DOHH2 (cell line): ENCODE measurements around the gene METTL17.

ENCODE experiments used
- EZH2phosphoT487 ChIP-seq: fragments of 200-600 bp; sonication (generic); IDR thresholded peaks from 2 replicates; pipeline ENCODE4 v1.6.1; 2017; ENCODE audit warnings: borderline replicate concordance, mild to moderate bottlenecking, antibody characterized with exemption, low read length, moderate library complexity, mixed read lengths
- TF ChIP-seq, protein P1 (sequence below): fragments of 200-600 bp; sonication (generic); IDR thresholded peaks from one replicate; pipeline ENCODE4 v1.5.1; 2014; ENCODE audit warnings: antibody characterized with exemption, mild to moderate bottlenecking, low read depth, low read length; ENCODE audit not compliant: poor library complexity, severe bottlenecking

DNA sequence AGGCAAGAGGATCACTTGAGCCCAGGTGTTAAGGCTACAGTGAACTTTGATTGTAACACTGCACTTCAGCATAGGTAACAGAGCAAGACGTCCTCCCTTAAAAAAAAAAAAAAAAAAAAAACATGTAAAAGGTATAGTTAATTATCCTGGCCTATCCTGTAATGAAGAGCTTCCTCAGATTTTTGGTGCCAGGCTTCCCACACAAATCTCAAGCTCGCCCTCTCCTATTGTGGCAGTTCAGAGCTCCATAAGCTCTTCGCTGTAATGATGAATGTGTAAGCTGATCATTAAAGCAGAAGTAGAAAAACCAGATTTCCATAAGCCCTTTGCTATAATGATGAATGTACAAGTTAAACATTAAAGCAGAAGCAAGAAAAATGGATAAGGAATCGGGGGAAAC is 7.3 kb downstream of the METTL17 start:
- TF ChIP-seq, protein P1, sequence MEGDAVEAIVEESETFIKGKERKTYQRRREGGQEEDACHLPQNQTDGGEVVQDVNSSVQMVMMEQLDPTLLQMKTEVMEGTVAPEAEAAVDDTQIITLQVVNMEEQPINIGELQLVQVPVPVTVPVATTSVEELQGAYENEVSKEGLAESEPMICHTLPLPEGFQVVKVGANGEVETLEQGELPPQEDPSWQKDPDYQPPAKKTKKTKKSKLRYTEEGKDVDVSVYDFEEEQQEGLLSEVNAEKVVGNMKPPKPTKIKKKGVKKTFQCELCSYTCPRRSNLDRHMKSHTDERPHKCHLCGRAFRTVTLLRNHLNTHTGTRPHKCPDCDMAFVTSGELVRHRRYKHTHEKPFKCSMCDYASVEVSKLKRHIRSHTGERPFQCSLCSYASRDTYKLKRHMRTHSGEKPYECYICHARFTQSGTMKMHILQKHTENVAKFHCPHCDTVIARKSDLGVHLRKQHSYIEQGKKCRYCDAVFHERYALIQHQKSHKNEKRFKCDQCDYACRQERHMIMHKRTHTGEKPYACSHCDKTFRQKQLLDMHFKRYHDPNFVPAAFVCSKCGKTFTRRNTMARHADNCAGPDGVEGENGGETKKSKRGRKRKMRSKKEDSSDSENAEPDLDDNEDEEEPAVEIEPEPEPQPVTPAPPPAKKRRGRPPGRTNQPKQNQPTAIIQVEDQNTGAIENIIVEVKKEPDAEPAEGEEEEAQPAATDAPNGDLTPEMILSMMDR, result no peak
- no peak for TF ChIP-seq EZH2phosphoT487
